HG03354 (cell line): ENCODE results near the gene WASL.
"Not testable (repeated sequence)": the region's sequence is repeated elsewhere in the genome, so short reads cannot be mapped to it uniquely, and the experiment has no call there.

Experiments
- ATAC-seq: cut with Tn5 transposase; IDR thresholded peaks from one replicate; pipeline ENCODE4 v1.9.1; 2021; ENCODE audit warnings: mild to moderate bottlenecking; ENCODE audit not compliant: unreplicated experiment, poor library complexity, severe bottlenecking

Gene WASL

GRCh38 chr7:123738356-123738755 lies 10.4 kb downstream of the WASL start:
- no peak for ATAC-seq

- ATAC-seq: not testable (repeated sequence)
These were observed 11.6 kb downstream of the WASL start for GRCh38 chr7:123737168-123737674.

- no peak for ATAC-seq
These were observed 13.3 kb downstream of the WASL start for GRCh38 chr7:123735539-123735938.

- no peak for ATAC-seq
These were observed 14.3 kb downstream of the WASL start for GRCh38 chr7:123734498-123734897.

- no peak for ATAC-seq
These were observed 16.3 kb downstream of the WASL start for GRCh38 chr7:123732413-123733091.

GRCh38 chr7:123729218-123729578 lies 19.6 kb downstream of the WASL start:
- ATAC-seq: no peak

GRCh38 chr7:123727071-123727837 lies 21.5 kb downstream of the WASL start:
- ATAC-seq: no peak

GRCh38 chr7:123725586-123726171 lies 23.1 kb downstream of the WASL start:
- no peak for ATAC-seq

- no peak for ATAC-seq
These were observed 24.0 kb downstream of the WASL start for GRCh38 chr7:123724817-123725253.

GRCh38 chr7:123723913-123724312 lies 24.9 kb downstream of the WASL start:
- no peak for ATAC-seq

GRCh38 chr7:123720527-123720926 lies 28.3 kb downstream of the WASL start:
- not testable (repeated sequence) for ATAC-seq

GRCh38 chr7:123719197-123719721 lies 29.5 kb downstream of the WASL start:
- no peak for ATAC-seq

- ATAC-seq: no peak
These were observed 30.0 kb downstream of the WASL start for GRCh38 chr7:123718773-123719172.

- no peak for ATAC-seq
These were observed 31.1 kb downstream of the WASL start for GRCh38 chr7:123717689-123718088.

- no peak for ATAC-seq
These were observed 31.9 kb downstream of the WASL start for GRCh38 chr7:123716877-123717276.

- no peak for ATAC-seq
These were observed 33.0 kb downstream of the WASL start for GRCh38 chr7:123715799-123716198.

GRCh38 chr7:123715198-123715597 lies 33.6 kb downstream of the WASL start:
- no peak for ATAC-seq

GRCh38 chr7:123714296-123715080 lies 34.3 kb downstream of the WASL start:
- no peak for ATAC-seq

- no peak for ATAC-seq
These were observed 36.2 kb downstream of the WASL start for GRCh38 chr7:123712619-123713018.

GRCh38 chr7:123711832-123712293 lies 36.9 kb downstream of the WASL start:
- no peak for ATAC-seq
